Measurements from ENCODE around the gene SKI.

GRCh38 chr1:2330519-2331199 is 102.5 kb downstream of the SKI start:
- TF ChIP-seq CTCF (IDR thresholded peaks at IDR 0.05; ENCODE audit: control extremely low read depth in 1 of 3, insufficient read depth in 1 of 3, low read depth in 1 of 3, low read length in 3 of 3) (no peak), SIN3A (conservative IDR thresholded peaks at IDR 0.05 in 1 of 2, IDR thresholded peaks at IDR 0.05 in 1 of 2; ENCODE audit: low read depth in 1 of 2, low read length in 2 of 2) (no peak), CHD1 (IDR thresholded peaks at IDR 0.05; ENCODE audit: low read depth, low read length) (no peak), EP300 (IDR thresholded peaks at IDR 0.05; ENCODE audit: borderline replicate concordance in 1 of 2, low read depth in 2 of 2, low read length in 2 of 2) (no peak), SAP30 (IDR thresholded peaks at IDR 0.05; ENCODE audit: insufficient read depth, insufficient replicate concordance, low read length) (no peak), PHF8 (conservative IDR thresholded peaks at IDR 0.05; ENCODE audit: low read depth, low read length) (no peak), POLR2A (IDR thresholded peaks at IDR 0.05; ENCODE audit: control extremely low read depth in 1 of 2, low read depth in 2 of 2, low read length in 2 of 2) (no peak), RAD21 (IDR thresholded peaks at IDR 0.05 in 1 of 2, conservative IDR thresholded peaks at IDR 0.05 in 1 of 2; ENCODE audit: low read depth in 2 of 2, low read length in 2 of 2) (no peak), EZH2 (IDR thresholded peaks at IDR 0.05; ENCODE audit: low read depth, low read length, severe bottlenecking) (no peak), RFX5 (IDR thresholded peaks at IDR 0.05; ENCODE audit: borderline replicate concordance, low read depth, low read length) (no peak), TCF12 (IDR thresholded peaks at IDR 0.05; ENCODE audit: low read depth, low read length) (no peak), GTF2F1 (IDR thresholded peaks at IDR 0.05; ENCODE audit: borderline replicate concordance, low read depth, low read length) (no peak)

All from H1 (cell line).